BE2C (cell line): ENCODE data around the gene SYNGR1.

Experiments
- DNase-seq: peaks from one replicate; pipeline ENCODE4 v3.0.0-alpha.2; 2020
- H3K27me3 ChIP-seq: fragments of 250-450 bp; sonication (Bioruptor Pico); 2 replicates; pipeline ENCODE4 v1.5.1; 2020; ENCODE audit warnings: mild to moderate bottlenecking
- H3K36me3 ChIP-seq: fragments of 250-450 bp; sonication (Bioruptor Pico); 2 replicates; pipeline ENCODE4 v1.5.1; 2020; ENCODE audit warnings: mild to moderate bottlenecking
- H3K4me1 ChIP-seq: fragments of 250-450 bp; sonication (Bioruptor Pico); 2 replicates; pipeline ENCODE4 v1.5.1; 2020
- H3K4me3 ChIP-seq: 2 replicates; pipeline ENCODE4 v1.5.1; 2011; ENCODE audit warnings: low read depth, low read length
- H3K9me3 ChIP-seq: fragments of 250-450 bp; sonication (Bioruptor Pico); 2 replicates; pipeline ENCODE4 v1.5.1; 2020
- CTCF ChIP-seq: IDR thresholded peaks from 2 replicates; pipeline ENCODE4 v1.5.1; 2012; ENCODE audit warnings: mild to moderate bottlenecking, low read depth, low read length

Gene SYNGR1

GRCh38 chr22:39383841-39384625, 34.2 kb downstream of the SYNGR1 start:
- DNase-seq = no peak

GRCh38 chr22:39384750-39385480, 35.1 kb downstream of the SYNGR1 start:
- peak; percentile 64 for DNase-seq
- H3K36me3 ChIP-seq = no peaks in the 10 kb centered on the region
- no peaks in the 10 kb centered on the region for H3K27me3 ChIP-seq
- no peaks in the 10 kb centered on the region for H3K4me1 ChIP-seq
- H3K9me3 ChIP-seq = no peaks in the 10 kb centered on the region
- H3K4me3 ChIP-seq = no peak overlapping the region
- peak; percentile 63 for TF ChIP-seq CTCF

More at GRCh38 chr22:39383841-39384625, 34.2 kb downstream of the SYNGR1 start:
- Histone ChIP-seq H3K27me3 (no peaks in the 10 kb centered on the region), H3K4me1 (no peaks in the 10 kb centered on the region), H3K36me3 (no peaks in the 10 kb centered on the region), H3K4me3 (no peak overlapping the region), H3K9me3 (no peaks in the 10 kb centered on the region)
- no peak for TF ChIP-seq CTCF

GRCh38 chr22:39388261-39389011, 38.6 kb downstream of the SYNGR1 start:
- peak; percentile 99 for DNase-seq
- H3K27me3 ChIP-seq = no peaks in the 10 kb centered on the region
- no peaks in the 10 kb centered on the region for H3K36me3 ChIP-seq
- TF ChIP-seq CTCF = no peak
- H3K4me3 ChIP-seq = peak overlapping the region; percentile 74
- H3K4me1 ChIP-seq = no peaks in the 10 kb centered on the region
- H3K9me3 ChIP-seq = no peaks in the 10 kb centered on the region

GRCh38 chr22:39389420-39389819, 39.6 kb downstream of the SYNGR1 start:
- Histone ChIP-seq H3K27me3 (no peaks in the 10 kb centered on the region), H3K36me3 (no peaks in the 10 kb centered on the region), H3K4me1 (no peaks in the 10 kb centered on the region), H3K9me3 (no peaks in the 10 kb centered on the region), H3K4me3 (no peak overlapping the region)
- DNase-seq = no peak
- no peak for TF ChIP-seq CTCF

- H3K9me3 ChIP-seq = no peaks in the 10 kb centered on the region
- TF ChIP-seq CTCF = no peak
- no peaks in the 10 kb centered on the region for H3K27me3 ChIP-seq
- H3K4me1 ChIP-seq = no peaks in the 10 kb centered on the region; the same call in none of the 2 replicates
- no peak overlapping the region for H3K4me3 ChIP-seq
- no peaks in the 10 kb centered on the region for H3K36me3 ChIP-seq
- no peak for DNase-seq
These were observed 42.7 kb downstream of the SYNGR1 start for GRCh38 chr22:39392341-39392948.
